SIG-M5 (cell line): ENCODE measurements around the gene GRIA2.

Source experiments
- DNase-seq: peaks from one replicate; lab custom pipeline; 2025; lab: John Stamatoyannopoulos, UW

Gene GRIA2

GRCh38 chr4:157265281-157265680 lies 44.8 kb downstream of the GRIA2 start:
- no peak for DNase-seq

- no peak for DNase-seq
These were observed 49.6 kb downstream of the GRIA2 start for GRCh38 chr4:157270108-157270507.

DNA sequence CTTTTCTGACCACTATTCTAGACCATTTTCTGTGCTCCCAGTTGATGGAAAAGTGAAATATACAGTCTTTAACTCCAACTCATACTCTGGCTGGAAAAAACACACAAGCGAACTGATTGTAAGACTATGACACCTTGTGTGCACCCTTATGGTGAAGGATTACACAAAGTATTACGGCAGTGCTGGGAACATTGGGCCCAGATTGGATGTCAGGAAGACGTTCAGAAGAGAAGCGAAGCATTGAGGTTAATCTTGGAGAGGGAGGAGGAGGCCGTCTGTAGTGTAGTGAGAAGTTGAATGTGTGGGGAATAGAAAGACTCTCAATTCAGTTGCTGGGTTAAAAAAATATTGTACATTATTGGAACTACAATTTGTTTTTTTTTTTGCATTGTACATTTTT lies 50.0 kb downstream of the GRIA2 start:
- no peak for DNase-seq

- DNase-seq = no peak
These were observed 50.8 kb downstream of the GRIA2 start for GRCh38 chr4:157271166-157271869.

- no peak for DNase-seq
These were observed 60.1 kb downstream of the GRIA2 start for GRCh38 chr4:157280673-157281072.

GRCh38 chr4:157282019-157282418 lies 61.5 kb downstream of the GRIA2 start:
- no peak for DNase-seq

DNA sequence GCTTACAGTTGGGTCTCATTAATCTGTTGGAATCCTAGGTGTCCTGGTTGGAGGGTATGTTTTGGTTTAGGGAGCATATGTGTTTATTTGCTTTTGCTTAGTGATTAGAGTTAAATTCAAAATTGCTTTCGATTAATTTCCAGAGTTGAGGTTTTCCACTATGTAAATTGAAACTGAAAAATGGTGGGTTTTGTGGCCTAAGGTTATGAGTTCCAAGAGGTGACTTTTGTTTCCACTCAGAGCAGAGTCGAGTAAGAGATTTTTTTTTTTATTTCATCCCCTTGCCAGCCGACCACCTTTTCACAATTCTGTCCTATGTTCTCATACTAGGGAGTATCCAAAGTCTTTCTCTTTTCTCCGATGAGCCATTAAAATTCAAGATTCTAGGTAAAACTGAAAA lies 66.9 kb downstream of the GRIA2 start:
- no peak for DNase-seq

DNA sequence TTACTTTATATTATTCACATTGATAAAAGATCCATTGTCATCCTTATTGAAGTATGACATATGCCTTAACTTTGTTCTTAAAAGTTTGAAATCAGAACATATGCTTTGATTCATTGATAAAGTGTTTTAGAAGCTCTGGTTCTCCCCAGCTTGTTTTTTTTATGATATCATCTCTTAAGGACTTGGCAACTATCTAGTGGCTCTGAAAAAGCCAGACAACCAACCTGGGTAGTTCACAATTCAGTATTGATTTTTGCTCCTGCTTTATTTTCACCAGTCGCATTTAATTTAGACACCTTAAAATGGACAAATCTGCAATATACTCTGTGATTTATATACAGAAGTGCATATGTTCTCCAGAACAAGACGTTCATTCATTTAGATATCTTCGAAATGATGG lies 70.1 kb downstream of the GRIA2 start:
- DNase-seq = no peak

- DNase-seq = no peak
These were observed 70.5 kb downstream of the GRIA2 start for GRCh38 chr4:157291071-157291470.

GRCh38 chr4:157293673-157294072 lies 73.1 kb downstream of the GRIA2 start:
- DNase-seq = no peak

DNA sequence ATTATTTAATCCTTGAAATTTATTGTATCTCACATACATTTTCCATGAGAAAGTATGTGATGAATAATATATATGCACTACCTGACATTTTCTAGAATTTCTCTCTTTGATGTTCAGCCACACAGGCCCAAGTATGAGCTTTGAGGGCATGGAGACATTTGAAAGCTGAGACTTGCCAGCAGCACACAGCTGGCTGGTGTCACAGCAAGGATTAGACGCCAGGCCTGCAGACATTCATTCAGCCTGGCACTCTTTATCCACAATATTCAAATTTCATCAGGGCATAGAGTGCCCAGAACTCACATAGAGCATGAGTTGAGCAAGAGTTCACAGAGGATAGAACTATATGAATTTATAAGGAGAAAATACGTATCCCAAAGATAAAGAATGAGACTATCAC lies 74.0 kb downstream of the GRIA2 start:
- no peak for DNase-seq

- no peak for DNase-seq
These were observed 80.2 kb downstream of the GRIA2 start for GRCh38 chr4:157300701-157301100.

DNA sequence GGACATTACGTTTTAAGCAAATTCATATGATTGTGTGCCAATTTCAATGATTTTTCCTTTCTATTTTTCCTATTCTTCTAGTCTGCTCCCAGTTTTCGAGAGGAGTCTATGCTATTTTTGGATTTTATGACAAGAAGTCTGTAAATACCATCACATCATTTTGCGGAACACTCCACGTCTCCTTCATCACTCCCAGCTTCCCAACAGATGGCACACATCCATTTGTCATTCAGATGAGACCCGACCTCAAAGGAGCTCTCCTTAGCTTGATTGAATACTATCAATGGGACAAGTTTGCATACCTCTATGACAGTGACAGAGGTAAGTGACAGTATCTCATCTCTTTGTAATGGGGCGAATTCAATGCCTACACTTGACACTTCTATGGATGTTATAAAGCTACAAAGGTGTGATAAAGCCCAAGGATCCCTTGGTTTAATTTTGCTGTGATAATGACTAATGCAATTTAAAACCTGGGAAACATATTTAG lies 83.0 kb downstream of the GRIA2 start:
- no peak for DNase-seq

DNA sequence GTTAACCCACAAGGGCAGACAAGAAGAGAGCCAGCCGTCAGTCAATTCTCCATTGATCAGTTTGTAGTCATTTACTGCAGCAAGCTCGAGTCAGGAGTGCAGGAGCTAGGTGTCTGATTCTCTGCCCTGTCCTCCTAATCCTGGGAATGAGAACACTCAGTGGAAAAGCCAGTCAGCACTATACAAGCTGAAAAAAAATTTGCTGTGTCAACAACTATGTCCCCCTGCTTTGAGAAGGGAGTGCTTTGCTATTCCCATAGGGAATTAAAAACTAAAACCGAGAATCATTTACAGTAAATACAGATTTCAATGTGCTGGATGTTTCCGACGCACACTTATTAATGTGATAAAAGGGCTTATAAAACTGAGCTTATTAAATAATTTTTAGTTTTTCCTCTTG lies 84.2 kb downstream of the GRIA2 start:
- DNase-seq = no peak

DNA sequence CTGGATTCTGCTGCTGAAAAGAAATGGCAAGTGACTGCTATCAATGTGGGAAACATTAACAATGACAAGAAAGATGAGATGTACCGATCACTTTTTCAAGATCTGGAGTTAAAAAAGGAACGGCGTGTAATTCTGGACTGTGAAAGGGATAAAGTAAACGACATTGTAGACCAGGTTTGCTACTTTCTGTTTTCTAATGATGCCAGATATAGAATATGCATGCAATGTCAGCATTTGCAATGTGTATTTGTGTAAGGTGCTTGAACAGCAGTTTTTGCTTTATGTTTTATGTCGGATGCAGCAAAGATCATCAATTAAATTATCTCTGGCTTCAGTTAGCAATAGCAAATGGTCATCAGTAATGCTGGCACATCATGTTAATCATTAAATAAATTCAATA lies 92.2 kb downstream of the GRIA2 start:
- no peak for DNase-seq

- no peak for DNase-seq
These were observed 94.4 kb downstream of the GRIA2 start for GRCh38 chr4:157314906-157315305.

- no peak for DNase-seq
These were observed 95.4 kb downstream of the GRIA2 start for GRCh38 chr4:157315968-157316367.

DNA sequence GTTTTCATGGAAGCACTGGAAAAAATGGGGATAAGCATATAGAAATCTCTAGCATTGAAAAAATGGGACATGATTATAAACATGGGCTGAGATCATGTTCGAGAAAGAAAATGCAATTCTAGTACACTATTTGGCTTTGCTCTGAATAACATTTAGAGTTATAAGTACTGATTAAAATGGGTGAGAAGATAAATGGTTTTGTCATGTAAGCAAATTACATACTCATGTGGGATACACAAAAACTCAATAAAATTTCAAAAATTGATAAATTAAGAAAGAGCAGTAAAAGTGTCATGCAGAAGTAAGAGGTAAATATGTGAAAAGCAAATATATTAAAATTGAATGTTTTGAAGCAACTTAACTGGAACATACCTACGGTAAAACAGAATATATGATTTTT lies 99.6 kb downstream of the GRIA2 start:
- DNase-seq = no peak

GRCh38 chr4:157327666-157328065 lies 107.1 kb downstream of the GRIA2 start:
- DNase-seq = no peak

- no peak for DNase-seq
These were observed 137.4 kb downstream of the GRIA2 start for GRCh38 chr4:157357887-157358286.

- DNase-seq = no peak
These were observed 137.9 kb downstream of the GRIA2 start for GRCh38 chr4:157358439-157358838.

- no peak for DNase-seq
These were observed 138.3 kb downstream of the GRIA2 start for GRCh38 chr4:157358851-157359250.

- DNase-seq = no peak
These were observed 142.8 kb downstream of the GRIA2 start for GRCh38 chr4:157363360-157363759.

- DNase-seq = no peak
These were observed 151.6 kb downstream of the GRIA2 start for GRCh38 chr4:157372154-157372553.
